K562 (cell line): ENCODE measurements around the gene MILR1. TPM values are rescaled to one million over a fixed set of nuclear protein-coding genes. Genes with fewer than 3 reads are reported as not detected.
A peak's percentile ranks its signal among the peaks of the same experiment; 100 is the strongest.

ENCODE experiments used
- BRF1 ChIP-seq: IDR thresholded peaks from 3 replicates; pipeline ENCODE4 v1.6.1; 2011; ENCODE audit warnings: borderline replicate concordance, mild to moderate bottlenecking; ENCODE audit not compliant: insufficient read length; ENCODE audit errors: extremely low read depth
- CHAMP1 ChIP-seq: fragments of 450-650 bp; IDR thresholded peaks from 2 replicates; pipeline ENCODE4 v1.6.1; 2016; ENCODE audit warnings: mild to moderate bottlenecking
- COPS2 ChIP-seq: fragments of 450-650 bp; conservative IDR thresholded peaks from 2 replicates; pipeline ENCODE4 v1.6.1; 2016; ENCODE audit warnings: mild to moderate bottlenecking, moderate library complexity
- CSDE1 ChIP-seq, 2 experiments: fragments of 450-650 bp; IDR thresholded peaks; 2 replicates each; pipeline ENCODE4 v1.6.1; 2016; ENCODE audit warnings: mild to moderate bottlenecking in 1 of 2
- DLX4 ChIP-seq: fragments of 250-450 bp; sonication (Bioruptor Pico); IDR thresholded peaks from 2 replicates; pipeline ENCODE4 v1.6.1; 2021; ENCODE audit warnings: mild to moderate bottlenecking
- ELF1 ChIP-seq: fragments of 200-800 bp; sonication (Bioruptor generic); IDR thresholded peaks from 2 replicates; pipeline ENCODE4 v1.6.1; 2016; ENCODE audit warnings: missing genetic modification characterization, missing compliant biosample characterization
- FOXO4 ChIP-seq: fragments of 450-650 bp; formaldehyde crosslinking; IDR thresholded peaks from 2 replicates; pipeline ENCODE4 v1.4.0; 2020; ENCODE audit warnings: mild to moderate bottlenecking, moderate library complexity
- HDAC1 ChIP-seq, 2 experiments: fragments of 450-650 bp; IDR thresholded peaks; 2 replicates each; pipeline ENCODE4 v1.6.1; 2016 to 2017; ENCODE audit warnings: inconsistent platforms in 1 of 2, mild to moderate bottlenecking in 1 of 2, moderate library complexity in 1 of 2
- HNRNPH1 ChIP-seq: fragments of 200-400 bp; formaldehyde crosslinking; optimal IDR thresholded peaks from 2 replicates; pipeline ENCODE3; 2017; ENCODE audit warnings: low read depth, mild to moderate bottlenecking, low read length, moderate library complexity
- HOXB6 ChIP-seq: fragments of 250-450 bp; sonication (Bioruptor Pico); IDR thresholded peaks from 2 replicates; pipeline ENCODE4 v1.5.1; 2022; ENCODE audit warnings: mild to moderate bottlenecking, borderline replicate concordance
- KAT2B ChIP-seq: IDR thresholded peaks from one replicate; pipeline ENCODE4 v1.6.1; 2012; ENCODE audit warnings: low read depth, mild to moderate bottlenecking, control low read depth, inconsistent platforms, low read length, moderate library complexity
- MAX ChIP-seq: sonication (generic); formaldehyde crosslinking; IDR thresholded peaks from 2 replicates; pipeline ENCODE4 v1.9.0; 2022; ENCODE audit warnings: mild to moderate bottlenecking, missing genetic modification reagents
- MTA1 ChIP-seq: fragments of 450-650 bp; IDR thresholded peaks from 2 replicates; pipeline ENCODE4 v1.6.1; 2017; ENCODE audit warnings: borderline replicate concordance
- NFE2 ChIP-seq: IDR thresholded peaks from 2 replicates; pipeline ENCODE4 v1.6.1; 2014; ENCODE audit warnings: antibody characterized with exemption, low read depth
- NFXL1 ChIP-seq: fragments of 450-650 bp; formaldehyde crosslinking; IDR thresholded peaks from 2 replicates; pipeline ENCODE4 v1.4.0; 2021; ENCODE audit warnings: mild to moderate bottlenecking
- NFYB ChIP-seq: IDR thresholded peaks from 2 replicates; pipeline ENCODE4 v1.6.1; 2011; ENCODE audit warnings: mild to moderate bottlenecking, moderate library complexity; ENCODE audit not compliant: insufficient read length; ENCODE audit errors: extremely low read depth
- SIN3A ChIP-seq, 2 experiments: fragments of 150-350 bp in 1 of 2; IDR thresholded peaks; 2 replicates each; pipeline ENCODE4 v1.6.1; 2011 to 2016; ENCODE audit warnings: borderline replicate concordance in 2 of 2, low read depth in 2 of 2, low read length in 2 of 2, mild to moderate bottlenecking in 2 of 2, moderate library complexity in 2 of 2; ENCODE audit not compliant: control insufficient read depth in 1 of 2
- TCF7 ChIP-seq: sonication (generic); IDR thresholded peaks from 2 replicates; pipeline ENCODE4 v1.6.1; 2016; ENCODE audit warnings: antibody characterized with exemption, borderline replicate concordance
- ZBTB9 ChIP-seq: fragments of 450-650 bp; formaldehyde crosslinking; IDR thresholded peaks from 2 replicates; pipeline ENCODE4 v1.4.0; 2020; ENCODE audit warnings: mild to moderate bottlenecking, moderate library complexity
- ZC3H11A ChIP-seq: IDR thresholded peaks from 2 replicates; pipeline ENCODE4 v1.6.1; 2012; ENCODE audit warnings: low read depth, low read length, improper control_type of control experiment
- ZNF146 ChIP-seq: IDR thresholded peaks from one replicate; pipeline ENCODE4 v1.6.1; 2018; ENCODE audit warnings: missing compliant biosample characterization; ENCODE audit not compliant: unreplicated experiment
- ZNF184 ChIP-seq: sonication (generic); formaldehyde crosslinking; IDR thresholded peaks from 2 replicates; pipeline ENCODE4 v1.5.0; 2020; ENCODE audit warnings: missing genetic modification reagents
- ZNF583 ChIP-seq: fragments of 250-450 bp; sonication (Bioruptor Pico); IDR thresholded peaks from 2 replicates; pipeline ENCODE4 v1.4.0; 2020
- ZNF707 ChIP-seq: fragments of 250-450 bp; sonication (Bioruptor Pico); conservative IDR thresholded peaks from 2 replicates; pipeline ENCODE4 v1.8.0; 2022; ENCODE audit warnings: inconsistent platforms, mild to moderate bottlenecking, moderate library complexity
- ZNF75A ChIP-seq: fragments of 450-650 bp; formaldehyde crosslinking; IDR thresholded peaks from 2 replicates; pipeline ENCODE4 v1.4.0; 2020; ENCODE audit warnings: mild to moderate bottlenecking
- ZNF79 ChIP-seq: fragments of 250-450 bp; sonication (Bioruptor Pico); IDR thresholded peaks from 2 replicates; pipeline ENCODE4 v1.4.0; 2020; ENCODE audit warnings: low read depth, mild to moderate bottlenecking, moderate library complexity
- polyA plus RNA-seq, 8 experiments: library from polyadenylated mRNA; depleted of rRNA in 4 of 8; stranded (reverse) in 5 of 8; unstranded in 3 of 8; fragments of >200 nt; fragmentation: Nextera tagmentation in 2 of 8; fragmentation: Illumina TruSeq in 1 of 8; extraction: Ambion mirVana in 2 of 8; extraction: Trizol in 1 of 8; gene quantifications; 2 replicates each; pipeline versions ENCODE4 v1.2.1 to v1.2.3, GENCODE V29; 2011 to 2014; ENCODE audit warnings: inconsistent platforms in 1 of 8, missing spikeins in 1 of 8
- total RNA-seq, 7 experiments: library from RNA; depleted of rRNA in 6 of 7; stranded (reverse); fragments of >200 nt in 6 of 7; fragmentation: Illumina TruSeq in 2 of 7; extraction: Trizol in 2 of 7; gene quantifications; 2 replicates each; pipeline versions ENCODE4 v1.2.1 to v1.2.3, GENCODE V29; 2011 to 2021; ENCODE audit warnings: low replicate concordance in 1 of 7

Gene MILR1
- total and polyA plus RNA-seq, 9 of the 15 experiments (the other 6 are each of a cell fraction or from before 2014, with no cell fraction given) = 3.8 to 14.1 (median 7.1) TPM

GRCh38 chr17:64507413-64507782, 58.5 kb downstream of the MILR1 start (continued):
- TF ChIP-seq KAT2B (no peak), ZNF75A (CRISPR knock-in tag) (no peak), HNRNPH1 (no peak), ZNF146 (CRISPR knock-in tag) (no peak), CSDE1 (IDR thresholded peaks at IDR 0.05) (no peak), COPS2 (no peak), ZBTB9 (CRISPR knock-in tag) (no peak), MAX (CRISPR knock-in tag) (no peak), NFE2 (no peak), HDAC1 (IDR thresholded peaks at IDR 0.05) (peak in 1 of 2 experiments; percentile 77; a peak in 2 of 4 replicates), FOXO4 (CRISPR knock-in tag) (no peak), ZNF707 (CRISPR knock-in tag) (no peak), DLX4 (no peak), ZNF583 (CRISPR knock-in tag) (no peak), ZC3H11A (no peak), SIN3A (IDR thresholded peaks at IDR 0.05; ENCODE audit: borderline replicate concordance in 2 of 2, control insufficient read depth in 1 of 2, low read depth in 2 of 2, low read length in 2 of 2) (peak in 1 of 2 experiments; percentile 92; a peak in 3 of 4 replicates), ZNF184 (CRISPR knock-in tag) (no peak), BRF1 (no peak), ZNF79 (CRISPR knock-in tag) (no peak), HOXB6 (CRISPR knock-in tag) (no peak), NFXL1 (no peak), ELF1 (tag) (no peak), NFYB (no peak), MTA1 (no peak), CHAMP1 (no peak), TCF7 (no peak)
